Natural killer cell (primary cell): ENCODE measurements around the gene CEACAM6. TPM values are rescaled to one million over a fixed set of nuclear protein-coding genes. Genes with fewer than 3 reads are reported as not detected.
"Not testable (repeated sequence)": the region's sequence is repeated elsewhere in the genome, so short reads cannot be mapped to it uniquely, and the experiment has no call there.

Experiments used
- ATAC-seq, 3 donors: fragments of 150-1000 bp in 2 of 3; fragments of 200-7000 bp in 1 of 3; cut with Tn5 transposase; 1 replicate in 1 of 3; 2 replicates in 2 of 3; pipeline ENCODE4 v1.10.0; 2021; ENCODE audit warnings: mild to moderate bottlenecking in 2 of 3, moderate library complexity in 2 of 3
- DNase-seq, 2 donors: peaks; one replicate each; pipeline versions ENCODE4 v3.0.0 to v3.0.0-alpha.2; 2013 to 2021; ENCODE audit warnings: mixed read lengths in 1 of 2
- H3K27ac ChIP-seq: one replicate; pipeline ENCODE4 v1.5.1; 2013; ENCODE audit warnings: mild to moderate bottlenecking, low read length
- H3K27me3 ChIP-seq: one replicate; pipeline ENCODE4 v1.6.1; 2013; ENCODE audit warnings: low read length; ENCODE audit not compliant: control insufficient read depth, insufficient read depth
- H3K36me3 ChIP-seq: one replicate; pipeline ENCODE4 v1.6.1; 2013; ENCODE audit warnings: low read length; ENCODE audit not compliant: control insufficient read depth, insufficient read depth
- H3K4me1 ChIP-seq: one replicate; pipeline ENCODE4 v1.6.1; 2013; ENCODE audit warnings: low read length; ENCODE audit not compliant: control insufficient read depth, insufficient read depth
- H3K4me3 ChIP-seq: one replicate; pipeline ENCODE4 v1.5.1; 2013; ENCODE audit warnings: low read length
- H3K9me3 ChIP-seq: one replicate; pipeline ENCODE4 v1.6.1; 2013; ENCODE audit warnings: low read length; ENCODE audit not compliant: control insufficient read depth, insufficient read depth
- H3K27ac Mint-ChIP-seq, 2 donors: one replicate each; pipeline ENCODE4 v1.8.0; 2022; ENCODE audit warnings: mild to moderate bottlenecking in 2 of 2, mixed read lengths in 2 of 2, moderate library complexity in 1 of 2
- H3K27me3 Mint-ChIP-seq, 2 donors: one replicate each; pipeline ENCODE4 v1.8.0; 2022; ENCODE audit warnings: low read depth in 2 of 2, mixed read lengths in 2 of 2
- H3K36me3 Mint-ChIP-seq: one replicate; pipeline ENCODE4 v1.8.0; 2022; ENCODE audit warnings: mixed read lengths
- H3K4me1 Mint-ChIP-seq, 2 donors: one replicate each; pipeline ENCODE4 v1.8.0; 2022; ENCODE audit warnings: mixed read lengths in 2 of 2
- H3K4me3 Mint-ChIP-seq: one replicate; pipeline ENCODE4 v1.8.0; 2022; ENCODE audit warnings: mild to moderate bottlenecking, moderate library complexity, mixed read lengths
- H3K9me3 Mint-ChIP-seq, 2 donors: one replicate each; pipeline ENCODE4 v1.8.0; 2022; ENCODE audit warnings: mixed read lengths in 2 of 2
- CTCF ChIP-seq: fragments of 200-600 bp; IDR thresholded peaks from one replicate; pipeline ENCODE4 v1.8.0; 2022; ENCODE audit warnings: antibody characterized with exemption
- WGBS: methylation state at CpG from one replicate; pipeline ENCODE4 v1.1.7; 2013; ENCODE audit warnings: missing lambda C conversion rate; ENCODE audit not compliant: insufficient coverage; 5-methylcytosine and 5-hydroxymethylcytosine counted together
- intact Hi-C: fragments of 100-400 bp; cut with micrococcal nuclease; formaldehyde crosslinking; loops from one replicate; pipeline ENCODE4 v1.14.2; 2022
- total RNA-seq, 4 donors: library from RNA; stranded (reverse); fragments of 120-200 nt in 1 of 4; gene quantifications; one replicate each; pipeline versions ENCODE4 v1.2.3 to v1.2.4, GENCODE V29; 2013 to 2022

Gene CEACAM6
- total RNA-seq, 3 donors from 2014 or later (not counting 1 experiment from before 2014, with no cell fraction given), result not detected

GRCh38 chr19:41787055-41787454, 31.7 kb downstream of the CEACAM6 start:
- WGBS, result 87% methylated on average over 7 of the region's 7 CpGs
- intact Hi-C loops, result no loop called here
- Mint-ChIP-seq H3K4me1 (peaks cover 15 to 18% of the 10 kb centered on the region in 2 donors), H3K27me3 (peaks cover 14 to 22% of the 10 kb centered on the region in 2 donors), H3K27ac (no peak overlapping the region), H3K36me3 (no peaks in the 10 kb centered on the region), H3K4me3 (no peak overlapping the region), H3K9me3 (no peaks in the 10 kb centered on the region)
- Histone ChIP-seq H3K9me3 (no peaks in the 10 kb centered on the region), H3K27ac (no peak overlapping the region), H3K27me3 (peaks cover 2% of the 10 kb centered on the region), H3K4me1 (peaks cover 12% of the 10 kb centered on the region), H3K4me3 (no peak overlapping the region), H3K36me3 (no peaks in the 10 kb centered on the region)
- DNase-seq (no peak), ATAC-seq (no peak)
- TF ChIP-seq CTCF, result no peak

- H3K4me3 Mint-ChIP-seq, H3K9me3 ChIP-seq, DNase-seq, H3K27ac ChIP-seq, ATAC-seq, H3K36me3 Mint-ChIP-seq, H3K27me3 ChIP-seq, intact Hi-C loops, H3K9me3 Mint-ChIP-seq, H3K36me3 ChIP-seq, H3K4me3 ChIP-seq, H3K27ac Mint-ChIP-seq: not testable (repeated sequence)
- peaks cover 12% of the 10 kb centered on the region for H3K4me1 ChIP-seq
- peaks cover 26 to 32% of the 10 kb centered on the region in 2 donors for H3K27me3 Mint-ChIP-seq
- H3K4me1 Mint-ChIP-seq, result peaks cover 15 to 18% of the 10 kb centered on the region in 2 donors
- no CpG with 5 or more reads among the region's 1 CpG for WGBS
These were observed 33.2 kb downstream of the CEACAM6 start for GRCh38 chr19:41788518-41788917.

- H3K9me3 ChIP-seq, H3K27me3 ChIP-seq, H3K36me3 Mint-ChIP-seq, ATAC-seq, H3K4me3 Mint-ChIP-seq, intact Hi-C loops, H3K4me3 ChIP-seq, H3K27ac Mint-ChIP-seq, H3K36me3 ChIP-seq, DNase-seq, H3K9me3 Mint-ChIP-seq, H3K27ac ChIP-seq: not testable (repeated sequence)
- peaks cover 26 to 32% of the 10 kb centered on the region in 2 donors for H3K27me3 Mint-ChIP-seq
- 98% methylated on average over 3 of the region's 5 CpGs for WGBS
- peaks cover 15 to 18% of the 10 kb centered on the region in 2 donors for H3K4me1 Mint-ChIP-seq
- H3K4me1 ChIP-seq, result peaks cover 12% of the 10 kb centered on the region
These were observed 33.7 kb downstream of the CEACAM6 start for GRCh38 chr19:41789053-41789452.

GRCh38 chr19:41792513-41793413, 37.4 kb downstream of the CEACAM6 start:
- Histone ChIP-seq H3K4me3 (no peak overlapping the region), H3K27me3 (peaks cover 2% of the 10 kb centered on the region), H3K4me1 (peaks cover 11% of the 10 kb centered on the region), H3K9me3 (no peaks in the 10 kb centered on the region), H3K36me3 (no peaks in the 10 kb centered on the region), H3K27ac (no peak overlapping the region)
- intact Hi-C loops, result loop anchor here (5.0 kb wide), 1 partner anchor 160 kb away; no protein-coding TSS in a partner anchor
- 37% methylated on average over 20 of the region's 22 CpGs for WGBS
- Mint-ChIP-seq H3K4me3 (no peak overlapping the region), H3K27ac (no peak overlapping the region), H3K36me3 (no peaks in the 10 kb centered on the region), H3K4me1 (peaks cover 0 to 9% of the 10 kb centered on the region in 2 donors), H3K27me3 (peaks cover 25 to 37% of the 10 kb centered on the region in 2 donors), H3K9me3 (no peaks in the 10 kb centered on the region)
- TF ChIP-seq CTCF, result peak; percentile 75
- DNase-seq, result peak; percentile 41 to 75
- peak in 1 of 3 donors; percentile 58 for ATAC-seq
